Measurements from ENCODE around the gene ADRA1B.

DNA sequence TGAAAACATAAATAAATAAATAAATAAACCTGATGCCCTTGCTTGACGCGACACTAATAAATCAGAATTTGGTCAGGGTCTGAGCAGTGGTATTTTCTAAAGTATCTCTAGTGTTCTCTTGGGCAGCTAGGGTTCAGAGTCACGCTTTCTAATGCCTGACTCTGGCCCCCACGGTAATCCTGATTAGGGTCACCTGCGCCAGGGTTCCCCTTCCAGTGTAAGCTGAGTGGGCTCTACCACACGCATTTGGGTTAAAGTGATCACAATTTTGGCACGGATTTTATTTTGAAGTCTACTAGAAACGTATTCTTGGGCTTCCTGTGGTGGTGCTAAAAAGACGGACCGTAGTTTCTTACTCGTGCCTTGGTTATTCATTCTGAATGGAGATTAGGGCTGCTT lies 93.3 kb downstream of the ADRA1B start:
- TF ChIP-seq POLR2AphosphoS5 (IDR thresholded peaks at IDR 0.05; ENCODE audit: borderline replicate concordance, low read depth, low read length) (no peak), EZH2 (IDR thresholded peaks at IDR 0.05) (no peak)
